H1 (cell line): Measurements from ENCODE around the gene COL6A2. TPM values are rescaled to one million over a fixed set of nuclear protein-coding genes. Genes with fewer than 3 reads are reported as not detected.

Experiments used
- ASH2L ChIP-seq: fragments of 200-600, 300-600 bp; sonication (generic); IDR thresholded peaks from one replicate; pipeline ENCODE4 v1.7.1; 2017; ENCODE audit warnings: low read length
- CBX5 ChIP-seq: fragments of 300-800, 300-1000 bp; sonication (generic); IDR thresholded peaks from 2 replicates; pipeline ENCODE4 v1.7.1; 2016; ENCODE audit warnings: antibody characterized with exemption, low read length, low read depth
- CHD7 ChIP-seq: fragments of 300-600 bp; sonication (generic); IDR thresholded peaks from 2 replicates; pipeline ENCODE4 v1.7.1; 2012; ENCODE audit warnings: low read length, moderate library complexity, mild to moderate bottlenecking, inconsistent platforms; ENCODE audit not compliant: insufficient replicate concordance
- CTBP2 ChIP-seq: IDR thresholded peaks from 2 replicates; pipeline ENCODE4 v1.7.0; 2011; ENCODE audit warnings: borderline replicate concordance, mild to moderate bottlenecking, moderate library complexity, mixed read lengths, low read length; ENCODE audit not compliant: insufficient read depth, insufficient read length
- GTF2F1 ChIP-seq: IDR thresholded peaks from 2 replicates; pipeline ENCODE4 v1.6.1; 2012; ENCODE audit warnings: low read depth, low read length, improper control_type of control experiment, borderline replicate concordance
- JUND ChIP-seq: IDR thresholded peaks from 2 replicates; pipeline ENCODE4 v1.6.1; 2011; ENCODE audit warnings: mild to moderate bottlenecking, improper control_type of control experiment, low read length
- NRF1 ChIP-seq: IDR thresholded peaks from 2 replicates; pipeline ENCODE4 v1.6.1; 2011; ENCODE audit warnings: mild to moderate bottlenecking, low read depth, low read length, improper control_type of control experiment
- RBBP5 ChIP-seq: IDR thresholded peaks from 2 replicates; pipeline ENCODE4 v1.7.1; 2012; ENCODE audit warnings: low read depth, mild to moderate bottlenecking, inconsistent platforms, low read length, moderate library complexity, borderline replicate concordance
- RXRA ChIP-seq: IDR thresholded peaks from 2 replicates; pipeline ENCODE4 v1.6.1; 2011; ENCODE audit warnings: low read depth, mild to moderate bottlenecking, low read length, moderate library complexity; ENCODE audit not compliant: insufficient read depth
- SP1 ChIP-seq: IDR thresholded peaks from 2 replicates; pipeline ENCODE4 v1.6.1; 2011; ENCODE audit warnings: low read depth, low read length
- SP2 ChIP-seq: IDR thresholded peaks from 2 replicates; pipeline ENCODE4 v1.6.1; 2012; ENCODE audit warnings: mild to moderate bottlenecking, low read length, inconsistent platforms
- TEAD4 ChIP-seq: IDR thresholded peaks from 2 replicates; pipeline ENCODE4 v1.6.1; 2012; ENCODE audit warnings: low read depth, low read length, inconsistent platforms, mixed read lengths
- polyA plus RNA-seq, 7 experiments: library from polyadenylated mRNA; depleted of rRNA in 3 of 7; stranded (reverse) in 5 of 7; unstranded in 2 of 7; fragments of >200 nt in 5 of 7; fragments of 200-250 nt in 2 of 7; gene quantifications; 1 replicate in 5 of 7; 2 replicates in 1 of 7; 4 replicates in 1 of 7; pipeline versions ENCODE4 v1.2.1 to v1.2.3, GENCODE V29; 2011 to 2013; ENCODE audit warnings: missing spikeins in 2 of 7, mixed read lengths in 2 of 7
- total RNA-seq: library from RNA; stranded (reverse); fragmentation: NEBNext Ultra II Directional; extraction: Animal tissue kit (Norgen Biotek cat#: 25700); gene quantifications from 2 replicates; pipeline ENCODE4 v1.2.1, GENCODE V29; 2021

COL6A2 gene
- total and polyA plus RNA-seq, 2 of the 8 experiments (the other 6 are each of a cell fraction or from before 2014, with no cell fraction given), result 60.1 to 62.7 TPM

- TF ChIP-seq CHD7, result no peak
- no peak for TF ChIP-seq SP2
- TF ChIP-seq NRF1, result no peak
- no peak for TF ChIP-seq ASH2L
- no peak for TF ChIP-seq CBX5
- no peak for TF ChIP-seq JUND
- TF ChIP-seq GTF2F1, result no peak
- TF ChIP-seq TEAD4, result no peak
- TF ChIP-seq SP1, result no peak
- no peak for TF ChIP-seq RXRA
- TF ChIP-seq RBBP5, result no peak
- TF ChIP-seq CTBP2, result no peak
Observed at GRCh38 chr21:46087641-46088040, 10.3 kb upstream of the COL6A2 start (continued).
